Measurements from ENCODE around the gene KISS1R. TPM values are rescaled to one million over a fixed set of nuclear protein-coding genes. Genes with fewer than 3 reads are reported as not detected.

KISS1R gene
- total and polyA plus RNA-seq, 2 of the 4 experiments (the other 2 are of a cell fraction): not detected

- H3K79me1 ChIP-seq (ENCODE audit: low read depth in 1 of 2, low read length in 2 of 2): peaks cover 29 to 77% of the 10 kb centered on the region in 2 experiments
- DNase-seq: no peak
- H2BK120ac ChIP-seq (ENCODE audit: low read depth, low read length): peak overlapping the region; percentile 56
- peak overlapping the region; percentile 88 for H3K14ac ChIP-seq (replicated peaks; ENCODE audit: low read depth, low read length)
- 82% methylated on average over 7 of the region's 14 CpGs; no CpG with 5 or more reads in 1 of the 2 experiments for WGBS, 2 experiments (ENCODE audit: extremely low coverage in 2 of 2, insufficient read length in 1 of 2)
- POLR2A ChIA-PET (ENCODE audit: unreplicated experiment): no interaction called here
- peak overlapping the region; percentile 49; the same call in 1 of the 3 replicates for H2BK15ac ChIP-seq (ENCODE audit: low read depth, low read length)
- in situ Hi-C loops (cut with MboI; ENCODE audit: low sequenced_read_pairs) (no loop called here), intact Hi-C loops (cut with micrococcal nuclease) (no loop called here), dilution Hi-C loops (cut with HindIII; ENCODE audit: low sequenced_read_pairs, unreplicated experiment) (no loop called here)
- H2BK5ac ChIP-seq (ENCODE audit: low read depth, low read length, poor library complexity, severe bottlenecking): peak overlapping the region; percentile 93
- peak overlapping the region; percentile 43 to 93; a peak in 2 of 4 replicates for H4K8ac ChIP-seq (ENCODE audit: low read depth in 2 of 2, low read length in 2 of 2)
- peak overlapping the region; percentile 79 for H4K91ac ChIP-seq (ENCODE audit: insufficient read depth, low read depth, low read length)
- no peak overlapping the region for H3K4me3 ChIP-seq (ENCODE audit: insufficient read depth, low read depth, low read length)
- H2AK9ac ChIP-seq (replicated peaks; ENCODE audit: low read depth, low read length, poor library complexity): peak overlapping the region; percentile 98
- H4K20me1 ChIP-seq (ENCODE audit: insufficient read depth, low read length): peaks cover 46% of the 10 kb centered on the region
- H3K4me2 ChIP-seq (ENCODE audit: low read depth, low read length): no peak overlapping the region
- no peaks in the 10 kb centered on the region for H3K9me3 ChIP-seq (ENCODE audit: control insufficient read depth, insufficient read depth, low read length)
- no peak overlapping the region; the same call in 1 of the 2 replicates for H3K9ac ChIP-seq (ENCODE audit: low read depth, low read length)
- peak overlapping the region; percentile 26 for H4K5ac ChIP-seq (ENCODE audit: low read depth, low read length)
- BruUV-seq (replicated peaks): no TSS peak
- H3K27ac ChIP-seq (ENCODE audit: insufficient read depth, low read length): peak overlapping the region; percentile 78
- no peak overlapping the region for H2AFZ ChIP-seq (replicated peaks; ENCODE audit: low read length, poor library complexity)
- CTCF ChIA-PET: interaction anchor here (0.6 kb wide), 1 partner anchor 57 kb away, joined by 4 read pairs; no protein-coding TSS in a partner anchor
- H3K9me1 ChIP-seq (ENCODE audit: insufficient read depth, low read length): peaks cover 4% of the 10 kb centered on the region
- peaks cover 16% of the 10 kb centered on the region; the same call in 1 of the 2 replicates for H3K36me3 ChIP-seq (ENCODE audit: control insufficient read depth, insufficient read depth, low read length)
- no peak overlapping the region for H3K56ac ChIP-seq (ENCODE audit: extremely low read depth, insufficient read depth, low read length)
- H3K23ac ChIP-seq (ENCODE audit: low read depth, low read length): peak overlapping the region; percentile 8; the same call in 1 of the 2 replicates
- 0 out of 2 replicates have a peak overlapping the region, but pooled peaks have one; percentile 25 for H2BK20ac ChIP-seq (ENCODE audit: low read depth, low read length)
- H3K4me1 ChIP-seq (ENCODE audit: control insufficient read depth, insufficient read depth, low read length): peaks cover 34% of the 10 kb centered on the region
- no peak for ATAC-seq (ENCODE audit: low read depth)
- H3K27me3 ChIP-seq (ENCODE audit: control insufficient read depth, insufficient read depth, low read length): no peaks in the 10 kb centered on the region
- peak overlapping the region; percentile 47 for H2AK5ac ChIP-seq (ENCODE audit: low read depth, low read length)
- TF ChIP-seq POLR2A (IDR thresholded peaks at IDR 0.05; ENCODE audit: low read depth, low read length): no peak
- no peak for TF ChIP-seq USF2 (IDR thresholded peaks at IDR 0.05; ENCODE audit: low read depth, low read length)
- TF ChIP-seq MAFK (IDR thresholded peaks at IDR 0.05; ENCODE audit: low read depth, low read length): no peak
- H3K4ac ChIP-seq (ENCODE audit: low read depth, low read length): peak overlapping the region; percentile 95
- no peak overlapping the region; the same call in 1 of the 2 replicates for H3K18ac ChIP-seq (ENCODE audit: low read depth, low read length)
Observed at GRCh38 chr19:952049-952679, 35.0 kb downstream of the KISS1R start.

All from IMR-90 (cell line).